Fibroblast of lung (primary cell): Measurements from ENCODE around the gene TBXA2R.

Experiments used
- EZH2 ChIP-seq: IDR thresholded peaks from 2 replicates; pipeline ENCODE4 v1.5.1; 2012; ENCODE audit warnings: low read length, control low read depth, mild to moderate bottlenecking; ENCODE audit errors: missing control alignments
- TF ChIP-seq, protein P1 (sequence below), 2 donors: IDR thresholded peaks in 1 of 2; conservative IDR thresholded peaks in 1 of 2; 1 replicate in 1 of 2; 2 replicates in 1 of 2; pipeline ENCODE4 v1.5.1; 2011 to 2012; ENCODE audit warnings: low read length in 2 of 2, control low read depth in 1 of 2, inconsistent platforms in 1 of 2, low read depth in 1 of 2, mild to moderate bottlenecking in 1 of 2

DNA sequence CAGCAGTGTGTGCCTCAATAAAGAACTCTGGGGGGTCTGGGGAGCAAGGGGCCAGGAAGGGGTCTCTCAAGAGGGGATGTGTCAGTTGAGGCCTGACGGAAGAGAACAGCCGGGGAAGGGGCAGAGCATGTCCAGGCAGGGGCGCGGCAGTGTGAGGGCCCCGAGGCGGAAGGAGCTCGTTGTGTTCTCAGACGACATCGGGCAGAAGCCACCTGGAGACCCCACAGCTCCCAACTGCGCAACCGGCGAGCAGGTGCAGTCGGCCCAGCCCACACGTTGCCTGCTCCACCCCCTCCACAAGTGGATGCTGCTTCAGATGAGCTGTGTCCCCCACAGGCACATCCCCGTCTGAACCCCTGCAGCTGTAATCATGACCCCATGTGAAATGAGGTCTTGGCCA is 15.0 kb upstream of the TBXA2R start:
- TF ChIP-seq, protein P1, sequence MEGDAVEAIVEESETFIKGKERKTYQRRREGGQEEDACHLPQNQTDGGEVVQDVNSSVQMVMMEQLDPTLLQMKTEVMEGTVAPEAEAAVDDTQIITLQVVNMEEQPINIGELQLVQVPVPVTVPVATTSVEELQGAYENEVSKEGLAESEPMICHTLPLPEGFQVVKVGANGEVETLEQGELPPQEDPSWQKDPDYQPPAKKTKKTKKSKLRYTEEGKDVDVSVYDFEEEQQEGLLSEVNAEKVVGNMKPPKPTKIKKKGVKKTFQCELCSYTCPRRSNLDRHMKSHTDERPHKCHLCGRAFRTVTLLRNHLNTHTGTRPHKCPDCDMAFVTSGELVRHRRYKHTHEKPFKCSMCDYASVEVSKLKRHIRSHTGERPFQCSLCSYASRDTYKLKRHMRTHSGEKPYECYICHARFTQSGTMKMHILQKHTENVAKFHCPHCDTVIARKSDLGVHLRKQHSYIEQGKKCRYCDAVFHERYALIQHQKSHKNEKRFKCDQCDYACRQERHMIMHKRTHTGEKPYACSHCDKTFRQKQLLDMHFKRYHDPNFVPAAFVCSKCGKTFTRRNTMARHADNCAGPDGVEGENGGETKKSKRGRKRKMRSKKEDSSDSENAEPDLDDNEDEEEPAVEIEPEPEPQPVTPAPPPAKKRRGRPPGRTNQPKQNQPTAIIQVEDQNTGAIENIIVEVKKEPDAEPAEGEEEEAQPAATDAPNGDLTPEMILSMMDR (conservative IDR thresholded peaks at IDR 0.05 in 1 of 2, IDR thresholded peaks at IDR 0.05 in 1 of 2; ENCODE audit: low read depth in 1 of 2, low read length in 2 of 2), result no peak
- no peak for TF ChIP-seq EZH2
